HepG2 (cell line): ENCODE data around the gene SYTL1.

Experiments
- POLR2A ChIP-seq, 2 experiments: IDR thresholded peaks; 2 replicates each; pipeline ENCODE4 v1.6.1; 2011; ENCODE audit warnings: low read depth in 2 of 2, low read length in 2 of 2, mild to moderate bottlenecking in 1 of 2, moderate library complexity in 1 of 2; ENCODE audit not compliant: insufficient read depth in 1 of 2
- RAD21 ChIP-seq: fragments of 450-650 bp; formaldehyde crosslinking; IDR thresholded peaks from 2 replicates; pipeline ENCODE4 v1.5.0; 2020; ENCODE audit warnings: mild to moderate bottlenecking
- ZNF432 ChIP-seq: sonication (generic); formaldehyde crosslinking; IDR thresholded peaks from 2 replicates; pipeline ENCODE4 v1.5.0; 2020; ENCODE audit warnings: missing genetic modification reagents, mild to moderate bottlenecking, borderline replicate concordance
- TF ChIP-seq, protein P1 (sequence below): IDR thresholded peaks from 2 replicates; pipeline ENCODE4 v1.6.1; 2016
- TF ChIP-seq, protein P2 (sequence below): sonication (generic); formaldehyde crosslinking; IDR thresholded peaks from 2 replicates; pipeline ENCODE4 v1.5.0; 2020; ENCODE audit warnings: mild to moderate bottlenecking, missing genetic modification reagents, moderate library complexity
- TF ChIP-seq, protein P3 (sequence below): sonication (generic); formaldehyde crosslinking; IDR thresholded peaks from 2 replicates; pipeline ENCODE4 v1.9.0; 2021; ENCODE audit warnings: mild to moderate bottlenecking, missing genetic modification reagents

DNA sequence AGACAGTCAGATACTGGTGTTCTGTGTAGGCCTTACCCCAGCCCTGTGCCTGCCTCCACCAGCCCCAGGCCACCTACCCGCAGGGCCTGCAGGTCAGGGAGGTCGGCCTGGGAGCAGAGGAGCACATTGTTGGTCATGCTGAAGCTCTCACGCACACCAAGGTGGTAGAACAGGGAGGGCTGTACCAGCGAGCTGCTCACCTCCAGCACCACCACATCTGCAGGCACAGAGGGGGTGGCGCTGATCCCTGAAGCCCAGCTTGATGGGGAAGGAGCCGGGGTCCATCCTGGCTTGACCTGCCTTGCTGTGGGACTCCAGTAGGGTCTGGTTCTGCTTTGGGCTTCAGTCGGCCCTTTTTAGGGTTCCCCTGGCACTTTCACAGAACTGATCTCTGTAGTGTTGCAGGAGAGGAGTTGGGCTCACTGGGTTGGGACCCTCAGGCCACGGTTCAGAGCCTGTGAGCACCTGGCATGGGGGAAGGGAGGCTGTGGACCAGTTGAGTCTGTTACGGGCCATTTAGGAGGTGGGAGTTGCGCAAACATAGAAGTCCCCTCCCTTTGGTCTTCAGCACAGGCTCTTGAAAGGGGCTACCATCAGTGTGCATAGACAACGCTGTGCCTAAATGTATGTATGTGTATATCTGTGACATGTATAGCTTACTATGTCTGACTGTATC, 23.0 kb downstream of the SYTL1 start:
- TF ChIP-seq, protein P1, sequence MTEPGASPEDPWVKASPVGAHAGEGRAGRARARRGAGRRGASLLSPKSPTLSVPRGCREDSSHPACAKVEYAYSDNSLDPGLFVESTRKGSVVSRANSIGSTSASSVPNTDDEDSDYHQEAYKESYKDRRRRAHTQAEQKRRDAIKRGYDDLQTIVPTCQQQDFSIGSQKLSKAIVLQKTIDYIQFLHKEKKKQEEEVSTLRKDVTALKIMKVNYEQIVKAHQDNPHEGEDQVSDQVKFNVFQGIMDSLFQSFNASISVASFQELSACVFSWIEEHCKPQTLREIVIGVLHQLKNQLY (CRISPR knock-in tag) = no peak
- no peak for TF ChIP-seq POLR2A (IDR thresholded peaks at IDR 0.05; ENCODE audit: insufficient read depth in 1 of 2, low read depth in 2 of 2, low read length in 2 of 2)
- TF ChIP-seq ZNF432 (CRISPR knock-in tag) = no peak
- TF ChIP-seq, protein P2, sequence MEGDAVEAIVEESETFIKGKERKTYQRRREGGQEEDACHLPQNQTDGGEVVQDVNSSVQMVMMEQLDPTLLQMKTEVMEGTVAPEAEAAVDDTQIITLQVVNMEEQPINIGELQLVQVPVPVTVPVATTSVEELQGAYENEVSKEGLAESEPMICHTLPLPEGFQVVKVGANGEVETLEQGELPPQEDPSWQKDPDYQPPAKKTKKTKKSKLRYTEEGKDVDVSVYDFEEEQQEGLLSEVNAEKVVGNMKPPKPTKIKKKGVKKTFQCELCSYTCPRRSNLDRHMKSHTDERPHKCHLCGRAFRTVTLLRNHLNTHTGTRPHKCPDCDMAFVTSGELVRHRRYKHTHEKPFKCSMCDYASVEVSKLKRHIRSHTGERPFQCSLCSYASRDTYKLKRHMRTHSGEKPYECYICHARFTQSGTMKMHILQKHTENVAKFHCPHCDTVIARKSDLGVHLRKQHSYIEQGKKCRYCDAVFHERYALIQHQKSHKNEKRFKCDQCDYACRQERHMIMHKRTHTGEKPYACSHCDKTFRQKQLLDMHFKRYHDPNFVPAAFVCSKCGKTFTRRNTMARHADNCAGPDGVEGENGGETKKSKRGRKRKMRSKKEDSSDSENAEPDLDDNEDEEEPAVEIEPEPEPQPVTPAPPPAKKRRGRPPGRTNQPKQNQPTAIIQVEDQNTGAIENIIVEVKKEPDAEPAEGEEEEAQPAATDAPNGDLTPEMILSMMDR (CRISPR knock-in tag) = no peak
- TF ChIP-seq, protein P3, sequence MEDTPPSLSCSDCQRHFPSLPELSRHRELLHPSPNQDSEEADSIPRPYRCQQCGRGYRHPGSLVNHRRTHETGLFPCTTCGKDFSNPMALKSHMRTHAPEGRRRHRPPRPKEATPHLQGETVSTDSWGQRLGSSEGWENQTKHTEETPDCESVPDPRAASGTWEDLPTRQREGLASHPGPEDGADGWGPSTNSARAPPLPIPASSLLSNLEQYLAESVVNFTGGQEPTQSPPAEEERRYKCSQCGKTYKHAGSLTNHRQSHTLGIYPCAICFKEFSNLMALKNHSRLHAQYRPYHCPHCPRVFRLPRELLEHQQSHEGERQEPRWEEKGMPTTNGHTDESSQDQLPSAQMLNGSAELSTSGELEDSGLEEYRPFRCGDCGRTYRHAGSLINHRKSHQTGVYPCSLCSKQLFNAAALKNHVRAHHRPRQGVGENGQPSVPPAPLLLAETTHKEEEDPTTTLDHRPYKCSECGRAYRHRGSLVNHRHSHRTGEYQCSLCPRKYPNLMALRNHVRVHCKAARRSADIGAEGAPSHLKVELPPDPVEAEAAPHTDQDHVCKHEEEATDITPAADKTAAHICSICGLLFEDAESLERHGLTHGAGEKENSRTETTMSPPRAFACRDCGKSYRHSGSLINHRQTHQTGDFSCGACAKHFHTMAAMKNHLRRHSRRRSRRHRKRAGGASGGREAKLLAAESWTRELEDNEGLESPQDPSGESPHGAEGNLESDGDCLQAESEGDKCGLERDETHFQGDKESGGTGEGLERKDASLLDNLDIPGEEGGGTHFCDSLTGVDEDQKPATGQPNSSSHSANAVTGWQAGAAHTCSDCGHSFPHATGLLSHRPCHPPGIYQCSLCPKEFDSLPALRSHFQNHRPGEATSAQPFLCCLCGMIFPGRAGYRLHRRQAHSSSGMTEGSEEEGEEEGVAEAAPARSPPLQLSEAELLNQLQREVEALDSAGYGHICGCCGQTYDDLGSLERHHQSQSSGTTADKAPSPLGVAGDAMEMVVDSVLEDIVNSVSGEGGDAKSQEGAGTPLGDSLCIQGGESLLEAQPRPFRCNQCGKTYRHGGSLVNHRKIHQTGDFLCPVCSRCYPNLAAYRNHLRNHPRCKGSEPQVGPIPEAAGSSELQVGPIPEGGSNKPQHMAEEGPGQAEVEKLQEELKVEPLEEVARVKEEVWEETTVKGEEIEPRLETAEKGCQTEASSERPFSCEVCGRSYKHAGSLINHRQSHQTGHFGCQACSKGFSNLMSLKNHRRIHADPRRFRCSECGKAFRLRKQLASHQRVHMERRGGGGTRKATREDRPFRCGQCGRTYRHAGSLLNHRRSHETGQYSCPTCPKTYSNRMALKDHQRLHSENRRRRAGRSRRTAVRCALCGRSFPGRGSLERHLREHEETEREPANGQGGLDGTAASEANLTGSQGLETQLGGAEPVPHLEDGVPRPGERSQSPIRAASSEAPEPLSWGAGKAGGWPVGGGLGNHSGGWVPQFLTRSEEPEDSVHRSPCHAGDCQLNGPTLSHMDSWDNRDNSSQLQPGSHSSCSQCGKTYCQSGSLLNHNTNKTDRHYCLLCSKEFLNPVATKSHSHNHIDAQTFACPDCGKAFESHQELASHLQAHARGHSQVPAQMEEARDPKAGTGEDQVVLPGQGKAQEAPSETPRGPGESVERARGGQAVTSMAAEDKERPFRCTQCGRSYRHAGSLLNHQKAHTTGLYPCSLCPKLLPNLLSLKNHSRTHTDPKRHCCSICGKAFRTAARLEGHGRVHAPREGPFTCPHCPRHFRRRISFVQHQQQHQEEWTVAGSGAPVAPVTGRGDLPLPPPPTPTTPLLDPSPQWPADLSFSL (CRISPR knock-in tag) = no peak
- TF ChIP-seq RAD21 (CRISPR knock-in tag) = no peak
